HepG2 (cell line): ENCODE measurements around the gene BRSK2. TPM values are rescaled to one million over a fixed set of nuclear protein-coding genes. Genes with fewer than 3 reads are reported as not detected.

ENCODE experiments used
- ATF4 ChIP-seq, 2 experiments: fragments of 450-650 bp in 1 of 2; sonication (generic) in 1 of 2; formaldehyde crosslinking; IDR thresholded peaks; 2 replicates each; pipeline versions ENCODE4 v1.5.0 to v1.8.0; 2020 to 2022; ENCODE audit warnings: mild to moderate bottlenecking in 1 of 2, missing genetic modification reagents in 1 of 2
- REXO4 ChIP-seq: sonication (generic); formaldehyde crosslinking; IDR thresholded peaks from 2 replicates; pipeline ENCODE4 v1.8.0; 2022; ENCODE audit warnings: missing genetic modification reagents, mild to moderate bottlenecking, borderline replicate concordance
- RXRB ChIP-seq: IDR thresholded peaks from 2 replicates; pipeline ENCODE4 v1.6.1; 2016; ENCODE audit warnings: borderline replicate concordance, missing genetic modification reagents, missing compliant biosample characterization
- SIX4 ChIP-seq: sonication (generic); formaldehyde crosslinking; IDR thresholded peaks from 2 replicates; pipeline ENCODE4 v1.4.0; 2020; ENCODE audit warnings: missing genetic modification reagents
- SNRNP70 ChIP-seq: fragments of 200-400 bp; formaldehyde crosslinking; IDR thresholded peaks from 2 replicates; pipeline ENCODE4 v1.6.1; 2017; ENCODE audit warnings: mild to moderate bottlenecking, low read depth, low read length, moderate library complexity
- TRIM24 ChIP-seq: sonication (generic); formaldehyde crosslinking; IDR thresholded peaks from 2 replicates; pipeline ENCODE4 v1.8.0; 2022; ENCODE audit warnings: mild to moderate bottlenecking, missing genetic modification reagents
- polyA plus RNA-seq, 8 experiments: library from polyadenylated mRNA; depleted of rRNA in 3 of 8; stranded (reverse) in 7 of 8; unstranded in 1 of 8; fragments of >200 nt; fragmentation: Illumina TruSeq in 4 of 8; extraction: Trizol in 4 of 8; gene quantifications; 2 replicates each; pipeline versions ENCODE4 v1.2.1 to v1.2.3, GENCODE V29; 2011 to 2016; ENCODE audit warnings: low read depth in 4 of 8, missing spikeins in 1 of 8, mixed read lengths in 1 of 8; ENCODE audit not compliant: insufficient read depth in 1 of 8
- total RNA-seq, 5 experiments: library from RNA; depleted of rRNA; stranded (reverse); fragments of >200 nt; fragmentation: Illumina TruSeq; extraction: Trizol; gene quantifications; 2 replicates each; pipeline ENCODE4 v1.2.3, GENCODE V29; 2016; ENCODE audit warnings: low read depth in 1 of 5
- TF ChIP-seq, protein P1 (sequence below): sonication (generic); formaldehyde crosslinking; IDR thresholded peaks from 2 replicates; pipeline ENCODE4 v1.4.0; 2020; ENCODE audit warnings: missing genetic modification reagents, mild to moderate bottlenecking, borderline replicate concordance
- TF ChIP-seq, protein P2 (sequence below): conservative IDR thresholded peaks from 2 replicates; pipeline ENCODE4 v1.6.1; 2018; ENCODE audit warnings: missing genetic modification reagents

The BRSK2 gene
- total and polyA plus RNA-seq, 2 of the 13 experiments (the other 11 are each of a cell fraction or from before 2014, with no cell fraction given), result 0.74 to 1.1 TPM

- TF ChIP-seq, protein P1, sequence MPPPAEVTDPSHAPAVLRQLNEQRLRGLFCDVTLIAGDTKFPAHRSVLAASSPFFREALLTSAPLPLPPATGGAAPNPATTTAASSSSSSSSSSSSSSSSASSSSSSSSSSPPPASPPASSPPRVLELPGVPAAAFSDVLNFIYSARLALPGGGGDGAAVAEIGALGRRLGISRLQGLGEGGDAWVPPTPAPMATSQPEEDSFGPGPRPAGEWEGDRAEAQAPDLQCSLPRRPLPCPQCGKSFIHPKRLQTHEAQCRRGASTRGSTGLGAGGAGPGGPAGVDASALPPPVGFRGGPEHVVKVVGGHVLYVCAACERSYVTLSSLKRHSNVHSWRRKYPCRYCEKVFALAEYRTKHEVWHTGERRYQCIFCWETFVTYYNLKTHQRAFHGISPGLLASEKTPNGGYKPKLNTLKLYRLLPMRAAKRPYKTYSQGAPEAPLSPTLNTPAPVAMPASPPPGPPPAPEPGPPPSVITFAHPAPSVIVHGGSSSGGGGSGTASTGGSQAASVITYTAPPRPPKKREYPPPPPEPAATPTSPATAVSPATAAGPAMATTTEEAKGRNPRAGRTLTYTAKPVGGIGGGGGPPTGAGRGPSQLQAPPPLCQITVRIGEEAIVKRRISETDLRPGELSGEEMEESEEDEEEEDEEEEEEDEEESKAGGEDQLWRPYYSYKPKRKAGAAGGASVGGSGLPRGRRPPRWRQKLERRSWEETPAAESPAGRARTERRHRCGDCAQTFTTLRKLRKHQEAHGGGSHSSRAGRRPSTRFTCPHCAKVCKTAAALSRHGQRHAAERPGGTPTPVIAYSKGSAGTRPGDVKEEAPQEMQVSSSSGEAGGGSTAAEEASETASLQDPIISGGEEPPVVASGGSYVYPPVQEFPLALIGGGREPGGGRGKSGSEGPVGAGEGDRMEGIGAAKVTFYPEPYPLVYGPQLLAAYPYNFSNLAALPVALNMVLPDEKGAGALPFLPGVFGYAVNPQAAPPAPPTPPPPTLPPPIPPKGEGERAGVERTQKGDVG (CRISPR knock-in tag), result no peak
- TF ChIP-seq, protein P2, sequence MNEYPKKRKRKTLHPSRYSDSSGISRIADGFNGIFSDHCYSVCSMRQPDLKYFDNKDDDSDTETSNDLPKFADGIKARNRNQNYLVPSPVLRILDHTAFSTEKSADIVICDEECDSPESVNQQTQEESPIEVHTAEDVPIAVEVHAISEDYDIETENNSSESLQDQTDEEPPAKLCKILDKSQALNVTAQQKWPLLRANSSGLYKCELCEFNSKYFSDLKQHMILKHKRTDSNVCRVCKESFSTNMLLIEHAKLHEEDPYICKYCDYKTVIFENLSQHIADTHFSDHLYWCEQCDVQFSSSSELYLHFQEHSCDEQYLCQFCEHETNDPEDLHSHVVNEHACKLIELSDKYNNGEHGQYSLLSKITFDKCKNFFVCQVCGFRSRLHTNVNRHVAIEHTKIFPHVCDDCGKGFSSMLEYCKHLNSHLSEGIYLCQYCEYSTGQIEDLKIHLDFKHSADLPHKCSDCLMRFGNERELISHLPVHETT (CRISPR knock-in tag), result no peak
- no peak for TF ChIP-seq SNRNP70
- TF ChIP-seq RXRB (CRISPR knock-in tag), result no peak
- no peak for TF ChIP-seq ATF4 (CRISPR knock-in tag; IDR thresholded peaks at IDR 0.05)
- TF ChIP-seq TRIM24, result no peak
- TF ChIP-seq REXO4, result no peak
- no peak for TF ChIP-seq SIX4 (CRISPR knock-in tag)
- TF ChIP-seq, all 625 proteins: peak for 0
These were observed 6.7 kb downstream of the BRSK2 start (continued) for GRCh38 chr11:1396375-1396841.
